Measurements from ENCODE around the gene ILF3. TPM values are rescaled to one million over a fixed set of nuclear protein-coding genes. Genes with fewer than 3 reads are reported as not detected.

Gene ILF3
- total and polyA plus RNA-seq, 10 donors = 82.9 to 264 (median 160) TPM

DNA sequence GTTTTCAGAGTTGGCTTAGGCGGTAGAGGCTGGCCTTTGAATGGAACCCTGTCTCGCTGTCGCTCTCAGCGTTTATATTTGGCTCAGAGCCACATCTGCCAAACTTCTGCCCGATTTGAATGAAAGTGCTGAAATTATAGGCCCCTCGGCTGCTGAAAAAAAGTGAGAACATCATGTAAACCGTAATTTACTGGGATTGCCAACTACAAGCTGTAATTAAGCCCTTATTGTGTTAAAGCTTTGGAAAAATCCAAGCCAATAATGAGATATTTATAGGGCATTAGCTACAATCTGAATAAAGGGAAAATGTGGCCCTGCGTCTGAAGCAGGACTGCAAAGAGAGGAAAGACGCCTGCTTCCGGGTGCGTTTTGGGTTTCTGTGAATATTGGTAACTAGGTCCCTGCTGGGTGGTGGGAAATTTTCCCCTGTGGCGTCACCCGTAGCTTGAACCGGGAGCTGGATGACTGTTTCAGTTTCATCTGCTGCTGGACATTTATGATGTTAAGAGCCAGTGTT lies 73.6 kb downstream of the ILF3 start:
- Histone ChIP-seq H3K27me3 (replicated peaks in 1 of 7) (no peaks in the 10 kb centered on the region), H3K9me3 (no peaks in the 10 kb centered on the region), H3K4me1 (peaks cover 23 to 100% (median 84%) of the 10 kb centered on the region in 6 donors), H3K27ac (peak overlapping the region in 4 of 8 donors; percentile 15 to 54 (median 27)), H3K4me3 (no peak overlapping the region), H3K36me3 (peaks cover 0 to 42% (median 0%) of the 10 kb centered on the region in 6 donors)
- TF ChIP-seq, protein P1, sequence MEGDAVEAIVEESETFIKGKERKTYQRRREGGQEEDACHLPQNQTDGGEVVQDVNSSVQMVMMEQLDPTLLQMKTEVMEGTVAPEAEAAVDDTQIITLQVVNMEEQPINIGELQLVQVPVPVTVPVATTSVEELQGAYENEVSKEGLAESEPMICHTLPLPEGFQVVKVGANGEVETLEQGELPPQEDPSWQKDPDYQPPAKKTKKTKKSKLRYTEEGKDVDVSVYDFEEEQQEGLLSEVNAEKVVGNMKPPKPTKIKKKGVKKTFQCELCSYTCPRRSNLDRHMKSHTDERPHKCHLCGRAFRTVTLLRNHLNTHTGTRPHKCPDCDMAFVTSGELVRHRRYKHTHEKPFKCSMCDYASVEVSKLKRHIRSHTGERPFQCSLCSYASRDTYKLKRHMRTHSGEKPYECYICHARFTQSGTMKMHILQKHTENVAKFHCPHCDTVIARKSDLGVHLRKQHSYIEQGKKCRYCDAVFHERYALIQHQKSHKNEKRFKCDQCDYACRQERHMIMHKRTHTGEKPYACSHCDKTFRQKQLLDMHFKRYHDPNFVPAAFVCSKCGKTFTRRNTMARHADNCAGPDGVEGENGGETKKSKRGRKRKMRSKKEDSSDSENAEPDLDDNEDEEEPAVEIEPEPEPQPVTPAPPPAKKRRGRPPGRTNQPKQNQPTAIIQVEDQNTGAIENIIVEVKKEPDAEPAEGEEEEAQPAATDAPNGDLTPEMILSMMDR (IDR thresholded peaks at IDR 0.05 in 8 of 11, conservative IDR thresholded peaks at IDR 0.05 in 3 of 11) = no peak
- TF ChIP-seq POLR2A (IDR thresholded peaks at IDR 0.05) (no peak), POLR2AphosphoS5 (IDR thresholded peaks at IDR 0.05) (no peak)
- intact Hi-C loops (cut with DNase I; ENCODE audit: low total_unique reads) = no loop called here
- DNase-seq = no peak
- WGBS, 5 donors = 62 to 85% (median 78%) methylated on average over 14 of the region's 14 CpGs

- TF ChIP-seq POLR2AphosphoS5 (IDR thresholded peaks at IDR 0.05) (peak in 2 of 3 donors; percentile 22 to 56), POLR2A (IDR thresholded peaks at IDR 0.05) (no peak)
- Histone ChIP-seq H3K27me3 (replicated peaks in 1 of 7) (no peaks in the 10 kb centered on the region), H3K27ac (peak overlapping the region in 6 of 8 donors; percentile 20 to 89 (median 86)), H3K4me1 (peaks cover 23 to 100% (median 80%) of the 10 kb centered on the region in 6 donors), H3K4me3 (no peak overlapping the region), H3K36me3 (peaks cover 0 to 26% (median 0%) of the 10 kb centered on the region in 6 donors), H3K9me3 (no peaks in the 10 kb centered on the region)
- DNase-seq = no peak
- intact Hi-C loops (cut with DNase I; ENCODE audit: low total_unique reads) = no loop called here
- WGBS, 5 donors = 50 to 89% (median 70%) methylated on average over 14 of the region's 14 CpGs
Observed at GRCh38 chr19:10729411-10729810, 75.3 kb downstream of the ILF3 start.

GRCh38 chr19:10730932-10731331 lies 76.8 kb downstream of the ILF3 start:
- no peaks in the 10 kb centered on the region for H3K9me3 ChIP-seq
- no peaks in the 10 kb centered on the region for H3K27me3 ChIP-seq (replicated peaks in 1 of 7)
- peak; percentile 80 for DNase-seq
- peak overlapping the region in 1 of 8 donors; percentile 50 for H3K4me3 ChIP-seq
- H3K36me3 ChIP-seq = peaks cover 0 to 22% (median 0%) of the 10 kb centered on the region in 6 donors
- H3K27ac ChIP-seq = peak overlapping the region; percentile 57 to 89 (median 85)
- intact Hi-C loops (cut with DNase I; ENCODE audit: low total_unique reads) = no loop called here
- 53 to 95% (median 70%) methylated on average over 5 to 12 of the region's 12 CpGs for WGBS, 5 donors
- TF ChIP-seq POLR2A (IDR thresholded peaks at IDR 0.05) (no peak), POLR2AphosphoS5 (IDR thresholded peaks at IDR 0.05) (peak in 1 of 3 donors; percentile 46)
- TF ChIP-seq, protein P1 (IDR thresholded peaks at IDR 0.05 in 8 of 11, conservative IDR thresholded peaks at IDR 0.05 in 3 of 11) = no peak
- peaks cover 23 to 100% (median 76%) of the 10 kb centered on the region in 6 donors for H3K4me1 ChIP-seq

DNA sequence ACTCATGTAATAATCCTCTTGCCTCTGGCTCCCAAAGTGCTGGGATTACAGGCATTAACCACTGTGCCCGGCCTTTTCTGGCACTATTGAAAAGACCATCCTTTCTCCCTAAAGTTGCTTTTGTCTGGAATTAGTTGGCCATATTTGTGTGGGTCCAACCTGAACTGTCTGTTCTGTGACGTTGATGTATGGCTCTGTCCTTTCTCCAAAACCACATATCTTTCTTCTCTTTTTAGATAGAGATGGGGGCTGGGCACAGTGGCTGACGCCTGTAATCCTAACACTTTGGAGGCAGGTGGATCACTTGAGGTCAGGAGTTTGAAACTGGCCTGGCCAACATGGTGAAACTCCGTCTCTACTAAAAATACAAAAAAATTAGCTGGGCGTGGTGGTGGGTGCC lies 81.6 kb downstream of the ILF3 start:
- Histone ChIP-seq H3K4me3 (no peak overlapping the region), H3K27me3 (replicated peaks in 1 of 7) (no peaks in the 10 kb centered on the region), H3K9me3 (no peaks in the 10 kb centered on the region), H3K36me3 (peaks cover 0 to 26% (median 0%) of the 10 kb centered on the region in 6 donors), H3K27ac (no peak overlapping the region), H3K4me1 (peaks cover 46 to 100% (median 76%) of the 10 kb centered on the region in 6 donors)
- WGBS, 5 donors = 78 to 88% (median 84%) methylated on average over 5 of the region's 5 CpGs
- DNase-seq = no peak
- intact Hi-C loops (cut with DNase I; ENCODE audit: low total_unique reads) = no loop called here
- TF ChIP-seq POLR2AphosphoS5 (IDR thresholded peaks at IDR 0.05) = no peak
- TF ChIP-seq, protein P1 (IDR thresholded peaks at IDR 0.05 in 8 of 11, conservative IDR thresholded peaks at IDR 0.05 in 3 of 11) = no peak
- TF ChIP-seq POLR2A (IDR thresholded peaks at IDR 0.05) = no peak
